Activated B cell treated with CpG ODN at 0.5 μM for 24 hours (primary cell): ENCODE measurements around the gene EPS8L2. TPM values are rescaled to one million over a fixed set of nuclear protein-coding genes. Genes with fewer than 3 reads are reported as not detected.

Source experiments
- ATAC-seq: fragments of 200-7000 bp; cut with Tn5 transposase; one replicate; pipeline ENCODE4 v1.10.0; 2021; ENCODE audit warnings: low read depth, mild to moderate bottlenecking, moderate library complexity
- CTCF ChIA-PET: fragments of 350-600 bp; sonication (Branson Sonifier 250); formaldehyde crosslinking; loops from one replicate; lab custom pipeline; 2021; ENCODE audit warnings: antibody characterized with exemption; lab: Charles Lee
- POLR2A ChIA-PET: fragments of 350-600 bp; sonication (Branson Sonifier 250); formaldehyde crosslinking; loops from one replicate; lab custom pipeline; 2021; ENCODE audit warnings: antibody characterized with exemption; lab: Charles Lee
- DNase-seq: peaks from one replicate; pipeline ENCODE4 v3.0.0; 2022
- H3K27ac Mint-ChIP-seq: one replicate; pipeline ENCODE4 v1.8.0; 2020; ENCODE audit warnings: mixed read lengths
- H3K27me3 Mint-ChIP-seq: one replicate; pipeline ENCODE4 v1.8.0; 2021; ENCODE audit warnings: mixed read lengths
- H3K36me3 Mint-ChIP-seq: one replicate; pipeline ENCODE4 v1.8.0; 2021; ENCODE audit warnings: low read depth, mixed read lengths
- H3K4me1 Mint-ChIP-seq: one replicate; pipeline ENCODE4 v1.8.0; 2021; ENCODE audit warnings: mixed read lengths
- H3K4me3 Mint-ChIP-seq: one replicate; pipeline ENCODE4 v1.8.0; 2020; ENCODE audit warnings: mild to moderate bottlenecking, mixed read lengths
- H3K9me3 Mint-ChIP-seq: one replicate; pipeline ENCODE4 v1.8.0; 2020; ENCODE audit warnings: mixed read lengths
- intact Hi-C: fragments of 100-400 bp; cut with micrococcal nuclease; formaldehyde crosslinking; loops from one replicate; pipeline ENCODE4 v1.15.1; 2024
- total RNA-seq: library from RNA; stranded (reverse); gene quantifications from 2 replicates; pipeline ENCODE4 v1.2.3, GENCODE V29; 2022
- TF ChIP-seq, protein P1 (sequence below): fragments of 200-600 bp; IDR thresholded peaks from one replicate; pipeline ENCODE4 v1.8.0; 2022; ENCODE audit warnings: antibody characterized with exemption, mild to moderate bottlenecking

The EPS8L2 gene
- total RNA-seq, 1 donor from 2014 or later = 5.9 TPM

DNA sequence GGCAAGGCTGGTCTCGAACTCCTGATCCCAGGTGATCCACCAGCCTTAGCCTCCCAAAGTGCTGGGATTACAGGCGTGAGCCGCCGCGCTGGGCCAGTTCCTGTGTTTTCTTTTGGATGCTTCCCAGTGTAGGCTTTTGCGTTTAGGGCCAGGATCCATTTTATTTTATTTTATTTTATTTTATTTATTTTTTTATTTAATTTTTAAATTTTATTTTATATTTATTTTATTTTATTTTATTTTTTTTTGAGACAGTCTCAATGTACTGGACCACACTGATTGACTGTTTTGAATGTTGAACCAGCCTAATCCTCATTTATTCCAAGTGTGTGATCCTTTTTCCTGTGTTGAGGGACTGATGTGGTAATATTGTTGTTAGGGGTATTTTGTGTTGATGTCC is 8.4 kb downstream of the EPS8L2 start:
- Mint-ChIP-seq H3K27me3 (peaks cover 13% of the 10 kb centered on the region), H3K4me3 (no peak overlapping the region), H3K36me3 (no peaks in the 10 kb centered on the region), H3K9me3 (peaks cover 5% of the 10 kb centered on the region), H3K4me1 (peaks cover 7% of the 10 kb centered on the region), H3K27ac (no peak overlapping the region)
- ATAC-seq (no peak), DNase-seq (no peak)
- intact Hi-C loops = no loop called here
- ChIA-PET POLR2A (no interaction called here), CTCF (no interaction called here)
- TF ChIP-seq, protein P1, sequence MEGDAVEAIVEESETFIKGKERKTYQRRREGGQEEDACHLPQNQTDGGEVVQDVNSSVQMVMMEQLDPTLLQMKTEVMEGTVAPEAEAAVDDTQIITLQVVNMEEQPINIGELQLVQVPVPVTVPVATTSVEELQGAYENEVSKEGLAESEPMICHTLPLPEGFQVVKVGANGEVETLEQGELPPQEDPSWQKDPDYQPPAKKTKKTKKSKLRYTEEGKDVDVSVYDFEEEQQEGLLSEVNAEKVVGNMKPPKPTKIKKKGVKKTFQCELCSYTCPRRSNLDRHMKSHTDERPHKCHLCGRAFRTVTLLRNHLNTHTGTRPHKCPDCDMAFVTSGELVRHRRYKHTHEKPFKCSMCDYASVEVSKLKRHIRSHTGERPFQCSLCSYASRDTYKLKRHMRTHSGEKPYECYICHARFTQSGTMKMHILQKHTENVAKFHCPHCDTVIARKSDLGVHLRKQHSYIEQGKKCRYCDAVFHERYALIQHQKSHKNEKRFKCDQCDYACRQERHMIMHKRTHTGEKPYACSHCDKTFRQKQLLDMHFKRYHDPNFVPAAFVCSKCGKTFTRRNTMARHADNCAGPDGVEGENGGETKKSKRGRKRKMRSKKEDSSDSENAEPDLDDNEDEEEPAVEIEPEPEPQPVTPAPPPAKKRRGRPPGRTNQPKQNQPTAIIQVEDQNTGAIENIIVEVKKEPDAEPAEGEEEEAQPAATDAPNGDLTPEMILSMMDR = no peak

DNA sequence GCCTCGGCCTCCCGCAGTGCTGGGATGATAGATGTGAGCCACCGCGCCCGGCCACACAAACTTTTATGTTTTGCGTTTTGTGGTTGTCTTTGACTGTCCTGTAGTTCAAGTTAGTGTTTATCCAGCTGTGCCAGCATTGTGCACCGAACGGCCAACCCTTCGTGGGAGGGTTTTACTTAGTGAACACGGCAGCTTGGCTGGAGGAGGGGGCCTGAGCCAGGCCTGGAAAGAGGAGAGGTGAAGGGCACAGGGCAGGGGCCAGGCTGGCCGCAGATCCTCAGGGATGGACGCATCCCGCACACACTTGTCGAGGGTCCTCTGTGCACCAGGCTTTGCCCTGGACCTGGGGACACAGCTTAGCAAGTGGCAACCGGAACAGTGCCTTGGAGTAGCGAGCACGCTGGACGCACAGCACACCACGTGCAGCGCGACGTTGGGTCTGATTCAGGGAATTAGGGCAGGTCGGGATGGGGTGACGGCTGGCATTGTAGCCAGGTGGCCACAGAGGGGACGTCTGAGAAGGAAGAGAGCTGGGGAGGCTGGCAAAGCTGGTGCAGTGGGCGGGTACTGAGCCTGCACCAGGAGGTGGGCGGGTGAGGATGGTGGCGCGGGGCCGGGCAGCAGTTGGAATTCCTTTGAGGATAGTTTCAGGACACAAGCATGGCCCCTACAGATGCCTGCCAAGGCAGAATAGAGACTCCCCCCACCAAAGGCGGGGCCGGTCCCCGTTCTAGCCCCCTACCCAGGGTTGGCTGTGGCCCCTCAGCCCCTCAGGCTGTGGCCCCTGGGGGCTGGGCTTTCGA is 13.4 kb downstream of the EPS8L2 start:
- Mint-ChIP-seq H3K27ac (no peak overlapping the region), H3K4me3 (peak overlapping the region; percentile 47), H3K27me3 (peaks cover 9% of the 10 kb centered on the region), H3K36me3 (no peaks in the 10 kb centered on the region), H3K4me1 (peaks cover 19% of the 10 kb centered on the region), H3K9me3 (peaks cover 5% of the 10 kb centered on the region)
- ChIA-PET POLR2A (interaction anchor here (1.0 to 1.2 kb wide), 2 partner anchors 15 to 62 kb away, joined by 3 read pairs; no protein-coding TSS in a partner anchor), CTCF (no interaction called here)
- DNase-seq (no peak), ATAC-seq (no peak)
- TF ChIP-seq, protein P1 = no peak
- intact Hi-C loops = loop anchor here (5.0 kb wide), 1 partner anchor 182 kb away; the partner anchor contains the start of genes HRAS and LRRC56

DNA sequence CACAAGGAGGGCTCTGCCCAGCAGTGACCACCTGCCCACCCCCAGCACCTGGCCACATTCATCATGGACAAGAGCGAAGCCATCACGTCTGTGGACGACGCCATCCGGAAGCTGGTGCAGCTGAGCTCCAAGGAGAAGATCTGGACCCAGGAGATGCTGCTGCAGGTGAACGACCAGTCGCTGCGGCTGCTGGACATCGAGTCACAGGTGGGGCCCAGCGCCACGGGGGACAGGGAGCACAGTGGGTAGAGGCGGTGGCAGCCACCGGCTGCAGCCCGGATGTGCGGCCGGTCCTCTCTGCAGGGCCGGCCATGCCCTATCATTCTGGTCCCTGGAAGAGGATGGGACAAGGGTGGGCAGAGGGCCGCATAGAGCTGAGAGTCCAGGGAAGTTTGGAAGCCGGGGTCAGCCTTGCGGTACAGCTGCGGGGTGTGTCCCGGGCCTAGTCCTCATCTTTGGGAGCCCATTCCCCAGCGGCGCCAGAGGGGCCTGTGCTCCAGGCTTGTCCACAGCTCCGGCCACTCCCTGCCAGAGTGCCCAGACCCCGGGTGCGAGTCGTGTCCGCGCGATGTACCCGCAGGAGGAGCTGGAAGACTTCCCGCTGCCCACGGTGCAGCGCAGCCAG is 14.1 kb downstream of the EPS8L2 start:
- no peak overlapping the region for H3K4me3 Mint-ChIP-seq
- TF ChIP-seq, protein P1 = no peak
- ATAC-seq (no peak), DNase-seq (no peak)
- peaks cover 6% of the 10 kb centered on the region for H3K27me3 Mint-ChIP-seq
- POLR2A ChIA-PET = interaction anchor here (0.6 to 1.2 kb wide), 2 partner anchors 7 to 16 kb away, joined by 3 to 6 read pairs; no protein-coding TSS in a partner anchor
- peaks cover 2% of the 10 kb centered on the region for H3K9me3 Mint-ChIP-seq
- no peaks in the 10 kb centered on the region for H3K36me3 Mint-ChIP-seq
- no peak overlapping the region for H3K27ac Mint-ChIP-seq
- H3K4me1 Mint-ChIP-seq = peaks cover 19% of the 10 kb centered on the region
- CTCF ChIA-PET = interaction anchor here (8.8 kb wide), 1 partner anchor 25 kb away, joined by 70 read pairs; the partner anchor contains the start of genes DEAF1 and TMEM80
- intact Hi-C loops = loop anchor here (5.0 kb wide), 1 partner anchor 183 kb away; the partner anchor contains the start of genes HRAS and LRRC56

DNA sequence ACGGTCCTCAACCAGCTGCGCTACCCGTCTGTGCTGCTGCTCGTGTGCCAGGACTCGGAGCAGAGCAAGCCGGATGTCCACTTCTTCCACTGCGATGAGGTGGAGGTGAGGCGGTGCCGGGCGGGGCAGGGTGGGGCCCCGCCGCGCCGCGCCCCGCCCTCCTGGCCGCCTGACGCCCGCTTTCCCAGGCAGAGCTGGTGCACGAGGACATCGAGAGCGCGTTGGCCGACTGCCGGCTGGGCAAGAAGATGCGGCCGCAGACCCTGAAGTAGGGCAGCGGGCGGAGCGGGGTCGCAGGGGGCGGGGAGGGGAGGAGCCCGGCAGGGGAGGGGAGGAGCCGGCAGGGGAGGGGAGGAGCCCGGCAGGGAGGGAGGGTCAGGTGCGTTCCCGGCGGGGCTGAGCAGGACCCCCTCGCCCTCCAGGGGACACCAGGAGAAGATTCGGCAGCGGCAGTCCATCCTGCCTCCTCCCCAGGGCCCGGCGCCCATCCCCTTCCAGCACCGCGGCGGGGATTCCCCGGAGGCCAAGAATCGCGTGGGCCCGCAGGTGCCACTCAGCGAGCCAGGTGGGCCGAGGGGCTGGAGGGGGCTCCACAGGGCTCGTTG is 14.7 kb downstream of the EPS8L2 start:
- Mint-ChIP-seq H3K27me3 (peaks cover 6% of the 10 kb centered on the region), H3K36me3 (no peaks in the 10 kb centered on the region), H3K4me3 (peak overlapping the region; percentile 35), H3K4me1 (peaks cover 21% of the 10 kb centered on the region), H3K27ac (no peak overlapping the region), H3K9me3 (no peaks in the 10 kb centered on the region)
- intact Hi-C loops = loop anchor here (1.0 to 5.0 kb wide), 2 partner anchors 23 to 183 kb away; partner anchors contain the start of genes HRAS and LRRC56
- ChIA-PET POLR2A (interaction anchor here (0.6 to 4.1 kb wide), 5 partner anchors 8 to 165 kb away, joined by 4 to 95 read pairs (median 6); partner anchors contain the start of genes DEAF1 and TMEM80), CTCF (interaction anchor here (1.7 to 8.8 kb wide), 3 partner anchors 26 to 59 kb away, joined by 5 to 70 read pairs (median 12); partner anchors contain the start of genes DEAF1 and TMEM80)
- ATAC-seq (peak; percentile 25), DNase-seq (no peak)
- TF ChIP-seq, protein P1 = no peak
